Esophagus muscularis mucosa (tissue), 3 donors: ENCODE results near the gene FRAS1.

Source experiments
- CTCF ChIP-seq, 3 experiments: fragments of 200-600 bp in 2 of 3; fragments of 450-650 bp in 1 of 3; sonication (generic) in 2 of 3; IDR thresholded peaks; one replicate each; pipeline ENCODE4 v1.5.1; 2017 to 2019; ENCODE audit warnings: antibody characterized with exemption in 3 of 3, mild to moderate bottlenecking in 2 of 3, moderate library complexity in 1 of 3
- POLR2A ChIP-seq: fragments of 450-650 bp; IDR thresholded peaks from one replicate; pipeline ENCODE4 v1.6.1; 2017; ENCODE audit warnings: antibody characterized with exemption, moderate library complexity, mild to moderate bottlenecking, low read depth

GRCh38 chr4:78313754-78314120 is 256.6 kb downstream of the FRAS1 start:
- TF ChIP-seq CTCF (IDR thresholded peaks at IDR 0.05) (no peak), POLR2A (no peak)
